H1 (cell line): ENCODE measurements around the gene SERPINB6.

Experiments used
- CBX5 ChIP-seq: fragments of 300-800, 300-1000 bp; sonication (generic); IDR thresholded peaks from 2 replicates; pipeline ENCODE4 v1.7.1; 2016; ENCODE audit warnings: antibody characterized with exemption, low read length, low read depth
- CEBPB ChIP-seq: IDR thresholded peaks from 2 replicates; pipeline ENCODE4 v1.6.1; 2012; ENCODE audit warnings: low read depth, low read length
- CHD2 ChIP-seq: IDR thresholded peaks from 2 replicates; pipeline ENCODE4 v1.6.1; 2012; ENCODE audit warnings: low read length, improper control_type of control experiment
- CTCF ChIP-seq, 3 experiments: IDR thresholded peaks; 1 replicate in 2 of 3; 2 replicates in 1 of 3; pipeline versions ENCODE4 v1.5.1 to v1.6.1; 2011; ENCODE audit warnings: low read length in 3 of 3, mild to moderate bottlenecking in 3 of 3, inconsistent platforms in 2 of 3, low read depth in 1 of 3, moderate library complexity in 1 of 3; ENCODE audit not compliant: insufficient read depth in 1 of 3; ENCODE audit errors: control extremely low read depth in 1 of 3
- E2F6 ChIP-seq: IDR thresholded peaks from 2 replicates; pipeline ENCODE4 v1.6.1; 2012; ENCODE audit warnings: inconsistent platforms
- EZH2 ChIP-seq: fragments of 200-600 bp; sonication (generic); IDR thresholded peaks from 2 replicates; pipeline ENCODE4 v1.7.1; 2012; ENCODE audit warnings: low read depth, mild to moderate bottlenecking, moderate library complexity, low read length, inconsistent platforms; ENCODE audit not compliant: severe bottlenecking
- HDAC2 ChIP-seq, 2 experiments: fragments of 300-600 bp in 1 of 2; sonication (generic) in 1 of 2; IDR thresholded peaks; 2 replicates each; pipeline ENCODE4 v1.6.1; 2011 to 2012; ENCODE audit warnings: low read depth in 2 of 2, low read length in 2 of 2, mild to moderate bottlenecking in 2 of 2, moderate library complexity in 2 of 2, borderline replicate concordance in 1 of 2, inconsistent platforms in 1 of 2
- JUND ChIP-seq: IDR thresholded peaks from 2 replicates; pipeline ENCODE4 v1.6.1; 2011; ENCODE audit warnings: mild to moderate bottlenecking, improper control_type of control experiment, low read length
- MAFK ChIP-seq: IDR thresholded peaks from 2 replicates; pipeline ENCODE4 v1.6.1; 2012; ENCODE audit warnings: low read depth, mild to moderate bottlenecking, improper control_type of control experiment, low read length
- MAX ChIP-seq: IDR thresholded peaks from 2 replicates; pipeline ENCODE4 v1.6.1; 2012; ENCODE audit warnings: inconsistent platforms
- POLR2A ChIP-seq, 2 experiments: IDR thresholded peaks; 1 replicate in 1 of 2; 2 replicates in 1 of 2; pipeline ENCODE4 v1.6.1; 2011; ENCODE audit warnings: low read depth in 2 of 2, low read length in 2 of 2, mild to moderate bottlenecking in 2 of 2; ENCODE audit errors: control extremely low read depth in 1 of 2
- POLR2AphosphoS5 ChIP-seq: IDR thresholded peaks from 2 replicates; pipeline ENCODE4 v1.6.1; 2011; ENCODE audit warnings: low read depth, low read length
- TEAD4 ChIP-seq: IDR thresholded peaks from 2 replicates; pipeline ENCODE4 v1.6.1; 2012; ENCODE audit warnings: low read depth, low read length, inconsistent platforms, mixed read lengths
- YY1 ChIP-seq: IDR thresholded peaks from 2 replicates; pipeline ENCODE4 v1.6.1; 2011; ENCODE audit warnings: low read depth, mild to moderate bottlenecking, low read length

- TF ChIP-seq CHD2: no peak
- TF ChIP-seq CTCF (IDR thresholded peaks at IDR 0.05; ENCODE audit: control extremely low read depth in 1 of 3, insufficient read depth in 1 of 3, low read depth in 1 of 3, low read length in 3 of 3): no peak
- TF ChIP-seq TEAD4: no peak
- no peak for TF ChIP-seq HDAC2 (IDR thresholded peaks at IDR 0.05; ENCODE audit: borderline replicate concordance in 1 of 2, low read depth in 2 of 2, low read length in 2 of 2)
- no peak for TF ChIP-seq MAFK
- no peak for TF ChIP-seq POLR2A (IDR thresholded peaks at IDR 0.05; ENCODE audit: control extremely low read depth in 1 of 2, low read depth in 2 of 2, low read length in 2 of 2)
- no peak for TF ChIP-seq YY1
- TF ChIP-seq CBX5: no peak
- TF ChIP-seq E2F6: no peak
- TF ChIP-seq EZH2: no peak
- no peak for TF ChIP-seq POLR2AphosphoS5
- no peak for TF ChIP-seq JUND
- no peak for TF ChIP-seq CEBPB
- TF ChIP-seq MAX: no peak
Observed at GRCh38 chr6:3016473-3017280, 45.3 kb upstream of the SERPINB6 start.
